Measurements from ENCODE around the gene FHDC1.

FHDC1 gene

DNA sequence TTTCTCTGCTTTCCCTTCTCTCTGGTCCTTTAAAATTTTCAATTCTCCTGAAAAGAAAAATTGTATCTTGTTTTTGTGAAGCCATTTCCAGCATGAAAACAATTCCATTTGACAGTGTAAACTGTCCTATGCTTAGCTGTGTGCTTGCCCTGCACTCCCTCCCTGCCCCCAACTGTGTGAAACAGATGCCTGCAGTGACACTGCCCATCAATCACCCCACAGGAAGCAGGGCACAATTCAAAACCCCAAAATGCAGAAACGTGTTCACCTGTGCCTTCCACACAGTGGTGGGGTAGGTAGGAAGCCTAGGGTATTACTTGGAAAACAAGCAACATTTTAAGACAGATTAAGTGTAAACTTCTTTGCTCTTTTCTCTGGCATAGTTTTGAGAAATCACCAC lies 6.2 kb upstream of the FHDC1 start:
- in situ Hi-C loops (cut with HindIII; ENCODE audit: low sequenced_read_pairs): no loop called here

DNA sequence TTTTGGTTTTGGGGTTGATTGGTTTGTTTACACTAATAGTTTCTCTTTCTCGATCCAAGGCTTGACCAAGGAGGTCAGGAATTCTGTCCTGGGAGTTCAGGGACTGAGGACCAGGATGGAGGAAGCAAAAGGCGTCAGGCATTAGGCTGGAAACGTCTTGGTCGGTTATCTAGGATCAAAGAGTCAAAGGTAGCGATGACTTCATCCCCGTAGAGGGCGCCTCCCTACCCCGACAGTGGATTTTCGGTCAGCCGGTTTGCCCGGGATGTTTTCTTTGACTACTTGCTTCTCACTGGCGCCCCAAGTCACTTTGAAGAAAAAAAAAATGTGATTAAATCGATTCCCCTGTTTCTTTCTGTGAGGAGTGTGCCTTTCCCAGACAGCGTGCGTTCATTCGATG lies 980 bp upstream of the FHDC1 start:
- in situ Hi-C loops (cut with HindIII; ENCODE audit: low sequenced_read_pairs): no loop called here

DNA sequence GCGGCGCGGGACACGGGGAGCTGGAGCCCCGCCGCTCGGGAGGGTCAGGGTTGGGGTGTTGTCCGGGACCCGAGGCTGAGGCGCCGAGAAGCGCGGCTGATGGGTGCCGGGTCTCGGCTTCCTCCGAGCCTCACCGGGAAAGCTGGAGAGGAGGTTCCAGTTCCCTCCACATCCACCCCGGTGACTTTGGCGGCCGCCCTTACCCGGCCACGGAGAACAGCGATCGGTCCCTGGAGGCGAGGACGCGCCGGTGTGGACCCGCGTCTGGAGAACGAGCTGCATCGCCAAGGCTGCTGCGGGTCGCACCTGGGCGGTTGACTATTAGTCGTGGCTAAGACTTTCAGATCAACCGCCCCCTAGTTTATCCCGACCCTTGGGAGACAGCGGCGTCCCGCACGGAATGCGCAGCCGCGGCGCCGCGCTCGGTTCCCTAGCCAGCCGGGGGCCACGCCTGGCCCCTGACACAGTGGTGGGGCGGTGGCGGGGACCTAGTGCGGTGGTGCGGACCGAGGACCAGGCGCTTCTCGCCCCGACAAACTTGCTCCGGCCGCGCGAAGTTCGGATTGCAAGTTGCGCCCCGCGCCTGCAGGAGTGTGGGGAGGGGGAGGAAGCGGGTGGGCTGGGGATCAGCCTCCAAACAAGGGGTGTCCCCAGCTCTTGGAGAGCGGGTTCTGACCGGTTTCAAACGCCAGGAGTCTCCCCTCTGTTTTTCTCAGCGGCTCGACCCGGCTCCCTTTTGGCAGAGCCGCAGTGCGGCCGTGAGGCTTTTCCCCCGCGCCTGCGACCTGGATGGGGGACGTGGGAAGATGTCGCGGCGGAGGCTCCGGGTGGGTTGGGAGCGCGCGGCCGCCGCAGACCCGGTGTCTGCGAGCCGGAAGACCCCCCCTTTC lies 568 bp downstream of the FHDC1 start:
- in situ Hi-C loops (cut with HindIII; ENCODE audit: low sequenced_read_pairs): no loop called here

DNA sequence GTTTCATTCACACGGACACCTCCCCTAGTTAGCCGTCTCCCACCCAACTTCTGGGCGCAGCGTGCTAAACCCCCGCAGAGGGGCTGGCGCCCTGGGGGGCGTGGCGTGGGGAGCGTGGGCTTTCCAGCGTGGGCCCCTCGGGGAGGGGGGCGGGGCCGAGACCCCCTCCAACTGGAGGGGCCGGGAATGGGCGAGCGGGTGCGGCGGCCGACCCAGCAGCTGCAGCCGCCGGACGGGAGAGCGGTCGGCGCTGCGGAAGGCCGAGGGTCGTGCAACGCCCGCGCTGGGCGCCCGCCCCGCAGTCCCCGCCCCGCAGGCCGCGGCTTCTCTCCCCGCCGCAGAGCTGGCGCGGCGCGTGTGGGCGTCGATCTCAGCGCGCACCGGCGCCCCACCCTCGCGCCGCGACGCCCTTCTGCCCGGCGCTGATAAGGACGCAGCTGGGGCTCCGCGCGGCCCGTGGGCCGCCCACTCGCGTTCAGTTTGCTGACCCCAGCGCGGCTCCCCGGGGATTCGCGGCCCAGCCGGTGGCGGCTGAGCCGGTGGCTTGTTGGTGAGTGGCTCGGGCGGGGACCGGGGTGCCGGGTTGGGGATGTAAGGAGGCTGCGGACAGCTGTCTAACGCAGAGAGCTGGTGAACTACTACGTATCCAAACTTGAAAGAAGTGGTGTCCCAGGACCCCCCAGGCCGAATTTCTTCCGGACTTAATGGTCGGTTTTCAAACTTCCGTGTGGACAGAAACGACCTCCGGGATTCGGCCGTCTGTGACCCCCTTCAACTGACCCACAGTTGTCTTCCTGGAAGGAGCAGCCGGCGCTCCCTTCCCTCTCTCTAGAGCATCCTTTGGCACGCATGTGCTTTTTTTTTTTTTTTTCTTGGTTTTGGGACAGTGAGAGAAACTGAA lies 1.5 kb downstream of the FHDC1 start:
- in situ Hi-C loops (cut with HindIII; ENCODE audit: low sequenced_read_pairs): no loop called here

DNA sequence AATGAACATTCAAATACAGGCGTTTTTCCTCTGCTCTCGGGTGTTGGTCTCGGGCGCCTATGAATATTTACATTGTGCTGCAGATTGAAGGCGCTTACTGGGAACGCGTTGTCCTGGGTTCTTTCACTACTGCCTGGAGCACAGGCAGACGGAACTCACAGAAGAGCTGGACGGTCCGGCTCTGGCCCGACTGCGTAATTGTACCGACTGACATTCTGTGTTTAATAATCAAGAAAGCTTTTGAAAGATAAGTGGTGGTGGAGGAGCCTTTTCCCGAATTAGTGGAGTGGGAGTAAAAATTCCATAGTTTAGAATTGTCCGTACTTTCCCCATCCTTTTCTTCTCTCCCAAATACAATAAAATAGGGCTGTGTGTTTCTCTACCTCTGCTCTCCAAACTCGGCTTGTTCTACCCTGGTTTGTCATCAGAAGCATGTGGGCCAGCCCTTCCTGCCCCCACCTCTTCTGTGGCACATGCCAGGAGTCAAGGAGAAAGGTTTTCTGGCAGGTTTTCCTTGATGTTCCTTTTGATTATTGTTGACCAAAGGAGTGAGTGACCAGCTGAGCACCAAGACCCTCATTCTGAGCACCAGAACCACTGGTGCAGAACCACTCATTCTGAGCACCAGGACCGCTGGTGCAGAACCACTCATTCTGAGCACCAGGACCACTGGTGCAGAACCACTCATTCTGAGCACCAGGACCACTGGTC lies 2.3 kb downstream of the FHDC1 start:
- in situ Hi-C loops (cut with HindIII; ENCODE audit: low sequenced_read_pairs): no loop called here

DNA sequence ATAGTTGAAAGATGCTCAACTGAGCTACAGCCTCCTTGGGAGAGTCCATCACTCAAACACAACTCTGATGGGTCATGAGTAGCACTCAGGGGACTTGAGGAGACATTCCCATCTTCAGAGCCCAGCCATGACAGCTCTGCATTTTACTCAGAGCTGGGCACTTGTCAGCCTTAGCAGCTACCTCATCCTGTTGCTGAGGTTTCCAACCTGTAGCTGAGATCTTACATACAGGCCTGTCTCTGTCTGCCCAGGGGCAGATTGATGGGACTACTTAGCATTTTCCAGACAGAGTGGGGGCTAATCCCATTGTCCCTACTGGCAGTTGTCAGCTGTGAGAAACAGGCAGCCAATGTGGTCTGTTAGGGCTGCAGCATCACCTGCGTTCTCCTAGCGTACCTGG lies 3.5 kb downstream of the FHDC1 start:
- in situ Hi-C loops (cut with HindIII; ENCODE audit: low sequenced_read_pairs): no loop called here

DNA sequence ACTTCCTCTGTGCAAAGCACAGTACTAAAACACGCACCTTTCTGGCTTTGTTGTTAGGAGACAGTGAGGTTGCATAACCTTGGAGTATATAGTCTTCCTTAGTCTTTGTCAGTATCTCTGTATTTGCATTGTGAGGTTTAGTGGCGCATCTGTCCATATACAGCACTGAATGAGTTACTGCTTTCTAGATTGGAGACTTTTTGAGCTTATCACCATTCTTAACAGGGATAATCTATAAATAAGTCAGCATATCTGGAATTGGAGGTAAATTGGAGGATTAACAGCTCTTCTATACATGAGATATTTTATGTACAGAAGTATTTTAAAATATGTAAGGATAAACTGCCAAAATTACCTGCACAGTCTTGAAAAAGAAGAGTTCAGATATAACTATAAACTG lies 4.3 kb downstream of the FHDC1 start:
- in situ Hi-C loops (cut with HindIII; ENCODE audit: low sequenced_read_pairs): no loop called here

DNA sequence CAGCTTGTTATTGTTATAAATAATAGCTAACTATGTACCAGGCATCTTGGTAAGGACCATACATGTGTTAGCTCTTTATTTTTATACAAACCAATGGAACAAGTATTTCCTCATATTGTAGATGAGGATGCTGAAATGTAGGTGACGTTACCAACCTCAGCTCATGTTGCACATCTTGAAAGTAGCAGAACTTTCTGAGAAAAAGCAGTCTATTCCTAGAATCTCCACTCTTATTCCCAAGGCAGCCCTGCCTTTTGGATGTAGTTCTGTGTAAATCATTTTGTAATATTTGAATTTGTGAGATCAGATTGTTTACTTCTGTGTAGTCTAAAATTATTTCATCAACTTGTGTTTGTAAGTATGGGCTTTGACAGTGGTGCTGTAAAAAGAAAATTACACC lies 5.3 kb downstream of the FHDC1 start:
- in situ Hi-C loops (cut with HindIII; ENCODE audit: low sequenced_read_pairs): no loop called here

DNA sequence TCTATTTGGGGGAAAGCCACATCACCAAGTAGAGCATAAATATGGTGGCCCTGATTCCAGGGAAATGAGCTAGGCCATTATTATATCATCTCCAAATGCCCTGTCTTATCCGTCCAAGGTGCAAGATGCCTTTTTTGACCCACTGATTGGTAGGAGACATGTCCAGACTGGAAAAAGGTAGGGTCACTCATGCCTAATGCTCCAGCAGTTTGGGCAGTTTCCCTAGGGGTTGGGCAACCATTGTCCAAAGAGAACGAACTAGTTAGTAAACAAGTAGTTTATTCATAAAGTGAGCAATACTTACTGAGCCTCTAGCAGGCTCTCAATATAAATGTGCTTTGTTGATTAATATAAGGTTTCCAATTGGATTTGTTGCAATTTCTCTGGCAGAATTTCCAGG lies 6.2 kb downstream of the FHDC1 start:
- in situ Hi-C loops (cut with HindIII; ENCODE audit: low sequenced_read_pairs): no loop called here

DNA sequence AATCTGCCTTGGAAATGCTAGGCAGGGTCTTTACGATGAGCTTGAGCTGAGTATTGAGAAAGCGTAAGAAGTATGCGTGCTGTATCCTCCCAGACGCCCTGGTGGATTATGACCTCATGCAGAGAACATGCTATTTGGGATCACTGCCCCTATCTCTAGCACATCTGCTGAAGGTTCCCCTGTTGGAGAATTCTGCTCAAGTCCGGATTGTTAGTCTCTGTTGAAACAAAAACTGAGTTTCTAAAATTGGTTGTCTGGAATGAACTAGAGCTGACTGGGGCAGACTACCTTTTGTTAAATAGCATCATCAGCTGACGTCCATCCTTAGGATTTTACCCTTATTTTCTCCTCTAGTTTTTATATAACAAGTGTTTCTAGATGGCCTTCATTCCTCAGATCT lies 7.5 kb downstream of the FHDC1 start:
- in situ Hi-C loops (cut with HindIII; ENCODE audit: low sequenced_read_pairs): no loop called here

DNA sequence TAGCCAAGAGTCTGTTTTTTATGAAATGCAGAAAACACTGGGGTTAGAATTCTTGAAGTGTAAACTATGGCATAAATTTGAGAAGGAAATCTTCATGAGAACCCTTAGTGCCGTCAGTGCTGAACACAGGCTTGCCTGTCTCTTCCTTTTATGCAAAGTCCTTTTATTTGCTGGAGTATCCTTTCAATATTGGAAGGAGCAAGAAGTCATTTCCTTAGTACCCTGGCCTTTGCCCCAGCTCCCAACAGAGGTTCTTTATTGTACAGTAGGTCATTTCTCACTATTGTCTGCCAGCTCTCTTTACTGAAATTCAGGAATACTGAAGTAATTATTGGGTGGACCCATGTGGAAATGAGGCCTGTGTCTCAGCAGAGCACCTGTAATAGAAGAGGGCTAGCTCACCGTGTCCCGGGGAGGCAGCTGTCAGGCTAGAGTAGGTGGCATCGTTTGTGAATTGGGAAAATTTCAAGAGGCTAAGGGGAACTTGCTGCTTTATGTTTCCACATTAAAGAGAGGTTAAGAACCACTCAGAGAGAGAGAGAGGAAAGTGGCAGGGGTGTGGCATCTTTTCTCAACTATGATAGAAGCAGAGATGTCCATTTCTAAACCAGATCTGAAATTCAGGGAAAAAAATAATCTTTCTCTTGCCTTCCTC lies 8.7 kb downstream of the FHDC1 start:
- in situ Hi-C loops (cut with HindIII; ENCODE audit: low sequenced_read_pairs): no loop called here

DNA sequence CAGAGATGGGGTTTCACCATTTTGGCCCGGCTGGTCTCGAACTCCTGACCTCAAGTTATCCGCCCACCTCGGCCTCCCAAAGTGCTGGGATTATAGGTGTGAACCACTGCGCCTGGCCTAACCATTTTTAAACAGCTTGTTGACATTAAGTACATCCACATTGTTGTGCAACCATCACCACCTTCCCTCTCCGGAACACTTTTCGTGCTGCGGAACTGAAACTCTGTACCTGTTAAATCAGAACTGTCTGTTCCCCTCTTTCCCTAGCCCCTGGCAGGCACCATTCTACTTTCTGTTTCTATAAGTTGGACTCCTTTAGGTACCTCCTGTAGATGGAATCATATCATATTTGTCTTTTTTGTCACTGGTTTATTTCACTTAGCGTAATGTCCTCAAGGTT lies 9.5 kb downstream of the FHDC1 start:
- in situ Hi-C loops (cut with HindIII; ENCODE audit: low sequenced_read_pairs): no loop called here

DNA sequence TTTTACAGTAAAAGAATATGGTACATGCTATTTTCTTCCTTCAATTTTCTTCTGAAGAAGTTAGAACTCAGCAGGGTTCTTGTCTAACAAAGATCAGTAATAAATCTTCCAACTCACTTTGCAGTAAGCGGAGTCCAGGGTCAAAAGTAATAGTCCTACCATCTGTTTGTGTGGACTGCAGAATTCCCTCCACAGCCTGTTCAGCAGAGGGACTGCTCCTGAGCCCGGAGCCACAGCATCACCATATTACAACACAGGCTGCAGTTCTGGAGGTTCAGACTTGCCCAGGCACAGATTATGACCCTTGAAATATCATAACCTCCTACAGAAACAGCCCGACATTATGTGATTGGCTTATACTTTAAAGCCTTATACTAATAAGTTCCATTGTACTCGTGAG lies 10.3 kb downstream of the FHDC1 start:
- in situ Hi-C loops (cut with HindIII; ENCODE audit: low sequenced_read_pairs): no loop called here

DNA sequence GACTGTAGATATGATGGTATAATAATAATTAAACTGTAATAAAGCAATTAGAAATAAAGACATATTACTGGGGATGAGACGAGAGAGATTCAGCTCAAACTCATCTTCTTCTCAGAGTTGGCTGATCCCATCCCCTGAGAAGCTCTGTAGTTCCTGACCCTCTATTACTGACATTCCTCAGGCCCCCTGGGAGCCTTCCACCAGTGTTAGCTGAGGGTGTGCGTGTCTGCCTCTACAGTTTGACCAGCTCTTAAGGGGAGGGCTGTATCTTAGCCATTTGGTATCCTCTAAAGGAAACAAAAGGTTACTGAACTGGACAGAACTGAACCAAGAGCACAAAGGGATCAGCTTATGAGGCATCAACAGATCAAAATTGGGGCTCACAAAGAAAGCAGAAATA lies 11.2 kb downstream of the FHDC1 start:
- in situ Hi-C loops (cut with HindIII; ENCODE audit: low sequenced_read_pairs): no loop called here

DNA sequence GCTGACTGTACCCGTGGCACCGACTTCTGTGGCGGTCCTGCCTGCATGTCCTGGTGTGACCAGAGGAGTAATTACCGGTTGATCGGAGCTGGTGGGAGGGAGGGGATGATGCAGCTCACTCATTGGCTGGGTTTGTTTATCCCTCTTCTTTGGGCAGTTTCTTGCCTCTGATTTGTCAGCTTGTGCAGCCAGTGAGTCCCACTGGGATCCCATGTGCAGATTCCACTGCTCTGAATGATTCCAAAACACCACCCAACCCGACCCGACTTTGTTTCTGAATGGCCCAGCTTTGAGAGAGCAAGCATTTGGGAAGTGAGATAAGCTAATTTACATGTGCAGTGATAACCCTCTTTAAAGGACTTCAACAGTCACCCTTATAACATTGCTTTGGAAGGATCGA lies 13.8 kb downstream of the FHDC1 start:
- in situ Hi-C loops (cut with HindIII; ENCODE audit: low sequenced_read_pairs): no loop called here

DNA sequence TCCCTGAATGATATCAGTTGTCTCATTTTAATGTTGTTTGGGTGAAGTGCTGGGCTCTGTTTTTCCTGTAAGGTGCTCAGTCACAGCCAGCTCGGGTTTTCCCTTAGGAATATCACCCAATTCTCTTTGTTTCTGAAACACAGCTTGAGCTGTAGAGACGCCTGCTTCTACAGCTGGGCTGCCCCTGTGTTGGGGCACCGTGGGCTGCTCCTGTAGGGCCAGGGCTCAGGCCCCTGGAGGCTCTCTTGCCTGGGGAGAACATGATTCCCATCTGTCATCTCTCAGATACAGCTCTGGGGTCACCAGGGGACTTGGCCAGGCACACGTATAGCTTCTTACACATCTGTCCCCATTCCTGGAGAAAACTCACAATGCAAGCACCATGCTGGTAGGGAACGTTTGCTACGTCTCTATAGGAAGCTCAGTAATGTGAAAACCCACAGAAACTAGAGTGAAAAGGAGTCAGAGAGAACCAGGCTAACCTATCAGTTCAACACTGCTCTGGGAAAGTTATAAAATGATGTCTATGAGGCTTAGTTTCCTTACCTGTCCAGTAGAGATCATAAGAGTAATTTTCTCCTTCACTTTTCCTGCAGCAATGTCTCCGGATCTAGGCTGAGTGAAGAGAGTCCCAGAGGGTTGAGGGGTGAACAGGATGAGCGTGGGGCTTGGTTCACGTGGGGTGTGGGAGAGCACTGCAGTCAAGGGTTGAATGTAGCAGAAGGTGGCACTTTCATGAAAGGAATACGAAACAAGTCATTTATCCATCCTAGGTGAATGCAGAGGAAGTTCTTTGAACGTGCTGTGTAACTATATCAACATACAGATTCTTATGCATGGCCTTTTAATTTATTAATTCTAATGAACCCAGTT lies 14.5 kb downstream of the FHDC1 start:
- in situ Hi-C loops (cut with HindIII; ENCODE audit: low sequenced_read_pairs): no loop called here

DNA sequence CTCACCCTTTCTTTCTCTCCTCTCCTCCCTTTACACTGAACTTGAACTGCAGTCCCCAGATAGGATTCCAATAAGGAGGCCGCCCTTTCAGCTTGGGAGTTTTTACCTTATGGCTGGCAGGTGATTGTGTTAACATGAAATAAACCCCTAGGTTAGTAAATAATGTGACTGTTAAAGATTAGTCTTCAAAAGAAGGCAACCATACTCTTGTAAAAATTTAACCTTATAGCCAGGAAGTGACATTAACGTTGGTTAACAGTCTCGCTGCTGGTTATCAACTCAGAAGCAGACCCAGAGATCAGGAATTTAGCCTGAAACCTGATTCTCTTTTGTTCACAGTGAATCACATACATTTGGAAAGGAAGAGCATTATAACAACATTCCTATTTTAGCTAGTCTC lies 15.2 kb downstream of the FHDC1 start:
- in situ Hi-C loops (cut with HindIII; ENCODE audit: low sequenced_read_pairs): no loop called here

DNA sequence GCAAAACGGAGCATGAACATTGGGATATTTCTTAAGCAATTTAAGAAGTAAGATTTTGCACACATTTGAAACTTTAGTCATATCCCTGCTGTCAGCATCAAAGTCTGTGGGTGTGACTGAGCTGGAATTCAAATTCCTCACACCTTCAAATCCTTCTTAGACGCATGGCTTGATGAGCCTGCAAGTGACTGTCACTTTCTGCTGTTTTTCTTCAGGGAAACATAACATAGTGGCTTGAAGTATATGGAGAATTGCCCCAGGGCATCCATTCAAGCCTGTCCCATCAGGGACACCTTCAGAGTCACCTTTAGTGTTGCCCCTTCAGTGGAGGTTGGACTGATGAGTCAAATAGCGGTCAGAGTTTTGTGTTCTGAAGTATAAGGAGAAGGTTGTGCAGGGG lies 17.4 kb downstream of the FHDC1 start:
- in situ Hi-C loops (cut with HindIII; ENCODE audit: low sequenced_read_pairs): no loop called here

DNA sequence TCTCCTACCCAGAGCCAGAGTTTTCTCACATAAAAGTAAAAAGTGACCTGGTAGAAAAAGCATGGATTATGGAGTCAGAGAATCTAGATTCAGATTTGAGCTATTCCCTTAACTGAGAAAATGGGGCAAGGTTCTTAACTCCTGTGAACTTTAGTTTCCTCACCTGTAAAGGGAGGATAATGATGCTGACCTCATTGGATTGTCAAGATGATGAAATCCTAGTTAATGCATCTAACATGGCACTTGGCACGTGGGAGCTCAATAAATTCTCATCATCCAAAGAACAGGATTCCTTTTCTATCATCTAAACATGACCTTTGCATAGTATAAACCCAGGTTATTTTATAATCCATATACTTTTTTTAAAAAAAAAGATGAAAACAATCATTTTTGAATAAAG lies 18.6 kb downstream of the FHDC1 start:
- in situ Hi-C loops (cut with HindIII; ENCODE audit: low sequenced_read_pairs): no loop called here

DNA sequence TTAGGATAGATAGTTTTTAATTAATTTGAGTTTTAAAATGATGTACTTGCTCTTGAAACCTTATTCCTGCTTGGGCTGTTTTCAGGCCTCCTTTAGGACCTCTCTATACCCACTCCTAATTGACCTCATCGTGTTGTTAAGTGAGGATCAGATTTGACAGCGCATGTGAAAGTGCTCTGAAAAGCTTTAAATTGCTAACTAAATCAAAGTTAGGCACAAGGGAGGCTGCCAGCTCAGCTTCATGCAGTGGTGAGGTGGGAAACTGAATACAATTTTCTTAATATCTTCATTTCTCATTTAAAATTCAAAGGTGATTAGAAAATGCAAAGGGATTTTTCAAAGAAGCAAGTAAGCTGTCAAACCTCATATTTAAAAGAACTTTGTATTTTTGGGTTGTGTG lies 20.0 kb downstream of the FHDC1 start:
- in situ Hi-C loops (cut with HindIII; ENCODE audit: low sequenced_read_pairs): no loop called here

Data from DLD1 (cell line).